Tibial artery (tissue), 4 donors: ENCODE results near the gene MTG1.

ENCODE experiments used
- DNase-seq, 2 donors: peaks; one replicate each; pipeline ENCODE4 v3.0.0-alpha.2; 2019
- H3K27ac ChIP-seq, 2 donors: fragments of 200-600 bp; sonication (generic) in 1 of 2; 1 replicate in 1 of 2; 2 replicates in 1 of 2; pipeline ENCODE4 v1.5.1; 2018 to 2019; ENCODE audit warnings: mild to moderate bottlenecking in 1 of 2
- H3K27me3 ChIP-seq, 2 donors: fragments of 200-600 bp; sonication (generic) in 1 of 2; one replicate each; pipeline versions ENCODE4 v1.5.1 to v1.6.0; 2016 to 2019
- H3K36me3 ChIP-seq, 3 donors: fragments of 200-600 bp; sonication (generic) in 2 of 3; one replicate each; pipeline ENCODE4 v1.5.1; 2016 to 2019; ENCODE audit warnings: mild to moderate bottlenecking in 2 of 3
- H3K4me1 ChIP-seq, 4 donors: fragments of 200-600 bp; sonication (generic) in 2 of 4; 1 replicate in 3 of 4; 2 replicates in 1 of 4; pipeline ENCODE4 v1.5.1; 2016 to 2019
- H3K4me3 ChIP-seq, 2 donors: fragments of 200-600 bp; sonication (generic) in 1 of 2; 1 replicate in 1 of 2; 2 replicates in 1 of 2; pipeline ENCODE4 v1.5.1; 2018 to 2019; ENCODE audit warnings: mild to moderate bottlenecking in 2 of 2
- H3K9me3 ChIP-seq, 3 donors: fragments of 200-600 bp; sonication (generic) in 1 of 3; one replicate each; pipeline ENCODE4 v1.5.1; 2016 to 2019
- intact Hi-C: fragments of 100-400 bp; cut with DNase I; formaldehyde crosslinking; loops from one replicate; pipeline ENCODE4 v1.15.0; 2023; ENCODE audit warnings: low total_unique reads
- TF ChIP-seq, protein P1 (sequence below), 2 experiments: fragments of 200-600 bp in 1 of 2; fragments of 450-650 bp in 1 of 2; IDR thresholded peaks; one replicate each; pipeline ENCODE4 v1.5.1; 2017 to 2019; ENCODE audit warnings: antibody characterized with exemption in 2 of 2, mild to moderate bottlenecking in 1 of 2, moderate library complexity in 1 of 2

The MTG1 gene

DNA sequence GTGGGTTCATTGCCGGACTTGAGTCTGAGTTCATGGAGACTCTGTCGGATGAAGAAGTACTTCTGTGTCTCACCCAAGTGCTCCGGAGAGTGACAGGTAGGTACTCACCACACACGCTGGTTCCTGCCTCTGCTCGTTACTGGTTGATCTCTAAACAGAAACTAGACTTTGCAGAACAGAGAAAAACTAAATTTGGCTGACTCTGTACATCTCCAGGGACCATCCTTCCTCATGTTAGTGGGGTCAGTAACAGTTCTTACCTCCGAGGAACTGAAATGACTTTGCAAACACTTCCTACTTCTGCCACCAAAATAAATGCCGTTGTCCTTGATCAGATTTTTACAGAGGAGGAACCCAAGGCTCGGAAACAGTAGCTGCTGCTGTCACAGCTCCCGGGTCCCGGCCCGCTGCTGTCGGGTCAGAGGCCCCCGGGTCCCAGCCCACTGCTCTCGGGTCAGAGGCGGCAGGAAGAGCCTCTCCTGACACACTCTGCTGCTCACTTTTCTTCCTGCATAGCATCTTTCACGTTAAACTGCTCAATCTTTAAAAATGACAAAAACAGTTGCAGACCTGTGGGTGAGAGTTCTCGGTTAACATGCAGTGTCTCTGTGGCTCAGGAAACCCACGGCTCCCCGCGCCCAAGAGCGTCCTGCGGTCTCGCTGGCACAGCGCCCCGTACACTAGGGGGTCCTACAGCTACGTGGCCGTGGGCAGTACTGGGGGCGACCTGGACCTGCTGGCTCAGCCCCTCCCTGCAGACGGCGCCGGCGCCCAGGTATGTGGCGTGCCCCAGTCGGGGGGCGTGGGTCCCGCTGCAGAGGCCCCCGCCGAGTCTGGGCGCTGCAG lies 4.8 kb upstream of the MTG1 start:
- TF ChIP-seq, protein P1, sequence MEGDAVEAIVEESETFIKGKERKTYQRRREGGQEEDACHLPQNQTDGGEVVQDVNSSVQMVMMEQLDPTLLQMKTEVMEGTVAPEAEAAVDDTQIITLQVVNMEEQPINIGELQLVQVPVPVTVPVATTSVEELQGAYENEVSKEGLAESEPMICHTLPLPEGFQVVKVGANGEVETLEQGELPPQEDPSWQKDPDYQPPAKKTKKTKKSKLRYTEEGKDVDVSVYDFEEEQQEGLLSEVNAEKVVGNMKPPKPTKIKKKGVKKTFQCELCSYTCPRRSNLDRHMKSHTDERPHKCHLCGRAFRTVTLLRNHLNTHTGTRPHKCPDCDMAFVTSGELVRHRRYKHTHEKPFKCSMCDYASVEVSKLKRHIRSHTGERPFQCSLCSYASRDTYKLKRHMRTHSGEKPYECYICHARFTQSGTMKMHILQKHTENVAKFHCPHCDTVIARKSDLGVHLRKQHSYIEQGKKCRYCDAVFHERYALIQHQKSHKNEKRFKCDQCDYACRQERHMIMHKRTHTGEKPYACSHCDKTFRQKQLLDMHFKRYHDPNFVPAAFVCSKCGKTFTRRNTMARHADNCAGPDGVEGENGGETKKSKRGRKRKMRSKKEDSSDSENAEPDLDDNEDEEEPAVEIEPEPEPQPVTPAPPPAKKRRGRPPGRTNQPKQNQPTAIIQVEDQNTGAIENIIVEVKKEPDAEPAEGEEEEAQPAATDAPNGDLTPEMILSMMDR (IDR thresholded peaks at IDR 0.05): no peak
- Histone ChIP-seq H3K4me3 (no peak overlapping the region), H3K4me1 (peaks cover 0 to 6% (median 3%) of the 10 kb centered on the region in 4 donors), H3K9me3 (no peaks in the 10 kb centered on the region), H3K36me3 (peaks cover under 1 to 48% (median 17%) of the 10 kb centered on the region in 3 donors), H3K27me3 (no peaks in the 10 kb centered on the region), H3K27ac (no peak overlapping the region)
- intact Hi-C loops: no loop called here
- peak in 1 of 2 donors; percentile 48 for DNase-seq

DNA sequence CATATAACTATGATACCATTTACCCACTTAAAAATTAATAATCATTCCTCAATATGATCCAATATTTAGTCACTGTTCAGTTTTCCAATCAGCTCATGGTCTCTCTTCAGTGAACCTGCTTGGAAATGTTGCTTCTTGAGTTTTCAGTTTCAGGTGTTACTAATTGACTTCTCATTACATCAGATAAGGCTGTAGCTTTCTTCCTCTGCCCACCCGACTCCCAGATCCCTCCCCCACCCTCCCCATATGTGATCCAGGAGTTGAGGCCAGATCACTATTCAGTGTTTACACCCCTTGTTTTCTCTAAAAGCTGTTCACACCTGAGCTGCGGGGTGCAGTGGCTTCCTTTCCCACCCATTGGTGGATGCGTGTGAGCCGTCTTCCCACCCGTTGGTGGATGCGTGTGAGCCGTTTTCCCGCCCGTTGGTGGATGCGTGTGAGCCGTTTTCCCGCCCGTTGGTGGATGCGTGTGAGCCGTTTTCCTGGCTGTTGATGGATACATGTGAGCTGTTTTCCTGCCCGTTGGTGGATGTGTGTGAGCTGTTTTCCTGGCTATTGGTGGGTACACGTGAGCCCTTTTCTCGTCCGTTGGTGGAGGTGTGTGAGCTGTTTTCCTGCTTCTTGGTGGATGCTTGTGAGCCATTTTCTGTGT lies 3.2 kb upstream of the MTG1 start:
- intact Hi-C loops: no loop called here
- peak in 1 of 2 donors; percentile 48 for DNase-seq
- peaks cover 4 to 16% (median 11%) of the 10 kb centered on the region in 4 donors for H3K4me1 ChIP-seq

DNA sequence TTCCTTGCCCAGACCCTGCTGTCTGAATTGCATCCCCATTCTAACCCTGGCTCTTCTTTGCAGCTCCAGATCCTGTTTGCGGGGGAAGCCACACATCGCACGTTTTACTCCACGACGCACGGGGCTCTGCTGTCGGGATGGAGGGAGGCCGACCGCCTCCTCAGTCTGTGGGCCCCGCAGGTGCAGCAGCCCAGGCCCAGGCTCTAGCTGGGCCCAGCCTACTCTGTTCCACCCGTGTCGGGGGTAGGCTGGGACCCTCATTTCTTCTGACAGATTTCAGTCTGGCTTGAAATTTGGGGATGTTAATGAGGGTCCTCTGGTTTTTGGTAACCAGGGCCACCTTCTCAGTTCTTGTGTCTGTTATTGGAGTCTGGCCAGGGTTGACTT lies 2.7 kb upstream of the MTG1 start:
- intact Hi-C loops: no loop called here
- DNase-seq: peak in 1 of 2 donors; percentile 19

More for the DNA sequence above, 3.2 kb upstream of the MTG1 start:
- no peaks in the 10 kb centered on the region for H3K27me3 ChIP-seq
- H3K9me3 ChIP-seq: no peaks in the 10 kb centered on the region
- peaks cover 0 to 34% (median 11%) of the 10 kb centered on the region in 3 donors for H3K36me3 ChIP-seq
- H3K27ac ChIP-seq: no peak overlapping the region
- no peak overlapping the region for H3K4me3 ChIP-seq
- TF ChIP-seq, protein P1 (IDR thresholded peaks at IDR 0.05): no peak

DNA sequence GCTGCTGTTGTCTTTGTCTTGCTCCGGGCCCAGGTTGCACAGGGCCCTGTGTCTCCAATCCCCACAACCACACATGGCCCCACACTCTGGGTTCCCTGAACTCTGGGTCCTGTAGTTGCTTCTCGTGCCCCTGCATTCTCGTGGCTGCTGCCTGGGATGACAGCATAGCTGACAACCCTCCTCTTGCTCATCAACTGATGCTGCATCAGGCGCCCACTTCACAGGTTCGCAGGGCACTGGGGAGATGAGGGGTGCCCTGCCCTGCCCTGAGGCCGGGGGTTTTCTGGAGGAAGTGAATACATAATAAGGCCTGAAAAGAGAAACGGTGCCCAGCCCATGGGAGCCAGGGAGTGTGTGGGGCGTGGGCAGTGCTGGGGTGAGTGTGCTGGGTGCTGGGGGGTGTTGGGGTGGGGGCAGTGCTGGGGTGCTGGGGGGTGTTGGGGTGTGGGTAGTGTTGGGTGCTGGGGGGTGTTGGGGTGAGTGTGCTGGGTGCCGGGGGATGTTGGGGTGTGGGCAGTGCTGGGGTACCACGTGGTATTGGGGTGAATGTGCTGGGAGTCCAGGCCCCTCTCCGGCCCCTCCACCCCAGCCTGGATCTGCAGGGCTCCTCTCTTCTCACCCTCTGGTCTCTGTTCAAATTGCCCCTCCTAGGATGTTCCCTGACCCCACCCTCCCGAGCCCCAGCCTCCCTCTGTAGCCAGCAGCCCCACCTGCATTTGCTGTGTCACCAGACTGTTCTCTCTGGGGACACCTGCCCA lies 2.0 kb upstream of the MTG1 start:
- TF ChIP-seq, protein P1 (IDR thresholded peaks at IDR 0.05): no peak
- Histone ChIP-seq H3K36me3 (peaks cover 0 to 46% (median 23%) of the 10 kb centered on the region in 3 donors), H3K4me1 (peaks cover 4 to 16% (median 11%) of the 10 kb centered on the region in 4 donors), H3K27ac (no peak overlapping the region), H3K27me3 (no peaks in the 10 kb centered on the region), H3K9me3 (no peaks in the 10 kb centered on the region), H3K4me3 (no peak overlapping the region)
- intact Hi-C loops: no loop called here
- peak in 1 of 2 donors; percentile 57 for DNase-seq

More for the DNA sequence above, 2.7 kb upstream of the MTG1 start:
- no peak overlapping the region for H3K27ac ChIP-seq
- H3K9me3 ChIP-seq: no peaks in the 10 kb centered on the region
- peaks cover 0 to 39% (median 16%) of the 10 kb centered on the region in 3 donors for H3K36me3 ChIP-seq
- no peaks in the 10 kb centered on the region for H3K27me3 ChIP-seq
- TF ChIP-seq, protein P1 (IDR thresholded peaks at IDR 0.05): no peak
- H3K4me1 ChIP-seq: peaks cover 4 to 16% (median 11%) of the 10 kb centered on the region in 4 donors
- H3K4me3 ChIP-seq: no peak overlapping the region

DNA sequence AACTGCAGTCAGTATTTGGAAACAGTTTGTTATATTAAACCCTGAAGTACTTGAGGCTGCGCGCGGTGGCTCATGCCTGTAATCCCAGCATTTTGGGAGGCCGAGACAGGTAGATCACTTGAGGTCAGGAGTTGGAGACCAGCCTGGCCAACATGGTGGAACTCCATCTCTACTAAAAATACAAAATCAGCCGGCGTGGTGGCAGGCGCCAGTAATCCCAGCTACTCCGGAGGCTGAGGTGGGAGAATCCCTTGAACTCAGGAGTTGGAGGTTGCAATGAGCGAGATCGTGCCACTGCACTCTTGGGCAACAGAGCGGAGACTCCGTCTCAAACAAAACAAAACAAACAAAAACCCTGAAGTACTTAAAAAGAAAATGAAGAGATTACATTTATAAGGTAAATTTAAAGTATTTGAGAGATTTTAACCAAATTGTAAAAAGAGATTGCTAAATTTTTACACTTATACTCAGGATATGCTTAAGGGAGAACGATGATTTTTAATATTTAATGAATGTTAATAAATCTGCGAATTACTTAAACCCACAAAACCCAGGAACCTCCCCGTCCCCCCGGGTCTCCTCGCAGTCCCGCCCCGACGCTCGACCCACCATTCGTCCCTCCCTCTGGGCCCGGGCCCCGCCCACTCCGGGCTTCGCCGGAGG lies 425 bp upstream of the MTG1 start:
- H3K36me3 ChIP-seq: peaks cover 2 to 58% (median 25%) of the 10 kb centered on the region in 3 donors
- TF ChIP-seq, protein P1 (IDR thresholded peaks at IDR 0.05): no peak
- intact Hi-C loops: no loop called here
- no peaks in the 10 kb centered on the region for H3K27me3 ChIP-seq
- H3K4me3 ChIP-seq: peak overlapping the region; percentile 81 to 95
- H3K9me3 ChIP-seq: no peaks in the 10 kb centered on the region
- peak in 1 of 2 donors; percentile 54 for DNase-seq
- H3K27ac ChIP-seq: peak overlapping the region; percentile 75 to 90
- peaks cover 4 to 16% (median 11%) of the 10 kb centered on the region in 4 donors for H3K4me1 ChIP-seq
